GM23248 (cell line): Measurements from ENCODE around the gene MAF.

Source experiments
- EZH2 ChIP-seq: fragments of 200-600 bp; sonication (generic); IDR thresholded peaks from 2 replicates; pipeline ENCODE4 v1.6.1; 2018; ENCODE audit warnings: antibody characterized with exemption, mild to moderate bottlenecking; ENCODE audit not compliant: insufficient read depth, poor library complexity, severe bottlenecking
- EZH2phosphoT487 ChIP-seq: fragments of 200-600 bp; sonication (generic); IDR thresholded peaks from 2 replicates; pipeline ENCODE4 v1.6.1; 2018; ENCODE audit warnings: antibody characterized with exemption, moderate library complexity, mild to moderate bottlenecking, low read depth; ENCODE audit not compliant: insufficient read depth

DNA sequence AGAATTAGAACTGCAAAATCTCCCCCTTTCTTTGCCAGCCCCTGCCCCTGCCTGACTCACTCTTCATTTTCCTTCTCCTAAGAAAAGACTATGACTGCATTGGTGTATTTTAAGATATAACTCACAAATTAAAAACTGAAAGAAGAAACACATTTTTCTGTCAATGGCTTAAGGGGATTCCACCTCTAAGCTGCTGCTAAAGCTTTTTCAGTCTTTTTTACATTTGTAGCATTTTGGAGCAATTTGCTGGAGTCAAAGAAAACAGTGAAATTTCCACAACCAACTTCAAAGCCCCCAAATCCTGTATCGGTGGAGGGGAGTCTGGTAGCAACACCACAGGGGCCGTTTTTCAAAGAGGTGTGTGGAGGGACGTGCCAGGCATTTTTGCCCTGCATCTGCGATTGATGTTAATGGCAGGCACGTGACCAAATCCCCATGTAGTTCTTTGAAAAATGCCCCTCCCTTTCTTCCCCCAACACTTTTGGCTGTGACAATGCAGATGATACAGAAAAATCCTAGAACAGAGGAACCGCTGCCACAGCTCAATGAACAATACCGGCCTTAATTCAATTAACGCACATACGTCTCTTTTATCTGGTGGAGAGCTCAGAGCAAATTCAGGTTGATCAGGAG, 28.5 kb downstream of the MAF start:
- TF ChIP-seq EZH2phosphoT487 (no peak), EZH2 (no peak)
